ENCODE data around the gene LRP6. TPM values are rescaled to one million over a fixed set of nuclear protein-coding genes. Genes with fewer than 3 reads are reported as not detected.
"Not testable (repeated sequence)": the region's sequence is repeated elsewhere in the genome, so short reads cannot be mapped to it uniquely, and the experiment has no call there.

The LRP6 gene
- total RNA-seq, 1 experiment from 2014 or later = 10.2 TPM

DNA sequence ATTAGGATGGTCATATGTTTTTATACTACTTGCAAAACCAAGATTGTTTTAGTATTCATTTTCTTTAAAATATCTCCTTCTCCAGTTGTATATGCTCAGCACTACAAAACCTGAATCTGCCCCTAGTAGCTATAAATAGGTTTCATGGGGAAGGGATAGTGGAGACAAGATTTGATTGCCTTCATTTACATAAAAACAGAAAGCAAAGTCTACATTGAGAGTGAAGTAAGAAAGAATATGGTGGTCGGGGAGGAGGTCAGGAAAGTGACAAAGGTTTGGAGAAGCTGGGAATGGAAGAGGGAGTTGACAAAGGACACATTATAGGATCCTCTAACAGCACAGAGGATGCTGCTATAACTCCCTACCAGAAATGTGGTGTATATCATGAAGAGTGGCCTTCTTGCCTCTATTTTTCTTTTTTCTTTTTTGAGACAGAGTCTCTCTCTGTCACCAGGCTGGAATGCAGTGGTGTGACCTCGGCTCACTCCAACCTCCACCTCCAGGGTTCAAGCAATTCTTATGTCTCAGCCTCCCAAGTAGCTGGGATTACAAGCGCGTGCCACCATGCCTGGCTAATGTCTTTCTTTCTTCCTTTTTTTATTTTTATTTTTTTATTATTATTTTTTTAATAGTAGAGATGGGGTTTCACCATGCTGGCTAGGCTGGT, 6.6 kb upstream of the LRP6 start:
- Histone ChIP-seq H3K4me3 (no peak overlapping the region), H3K36me3 (no peaks in the 10 kb centered on the region), H3K9me3 (peaks cover 3% of the 10 kb centered on the region; the same call in 1 of the 2 replicates), H3K27me3 (no peaks in the 10 kb centered on the region)
- peak; percentile 34 for DNase-seq

DNA sequence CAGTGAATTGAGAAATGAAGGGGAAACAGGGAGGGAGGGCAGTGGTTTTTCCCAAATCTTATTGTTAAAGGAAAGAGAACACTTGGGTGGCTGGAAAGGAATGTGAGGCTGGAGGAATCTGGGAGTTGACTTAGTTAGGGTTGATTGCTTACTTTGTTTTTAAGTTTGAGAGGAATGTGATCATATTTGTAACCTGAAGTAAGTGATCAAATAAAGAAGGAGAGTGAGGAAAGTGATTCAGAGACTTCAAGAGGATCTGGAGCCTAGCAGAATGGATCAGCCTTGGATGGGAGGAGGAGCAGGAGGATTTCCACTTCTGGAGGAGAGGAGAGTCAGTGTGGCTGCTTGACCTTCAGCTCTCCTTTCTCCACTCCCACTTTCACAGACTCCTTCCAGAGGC, 6.0 kb upstream of the LRP6 start:
- Histone ChIP-seq H3K4me3 (no peak overlapping the region), H3K27me3 (no peaks in the 10 kb centered on the region), H3K36me3 (no peaks in the 10 kb centered on the region), H3K9me3 (no peaks in the 10 kb centered on the region)
- DNase-seq = no peak

DNA sequence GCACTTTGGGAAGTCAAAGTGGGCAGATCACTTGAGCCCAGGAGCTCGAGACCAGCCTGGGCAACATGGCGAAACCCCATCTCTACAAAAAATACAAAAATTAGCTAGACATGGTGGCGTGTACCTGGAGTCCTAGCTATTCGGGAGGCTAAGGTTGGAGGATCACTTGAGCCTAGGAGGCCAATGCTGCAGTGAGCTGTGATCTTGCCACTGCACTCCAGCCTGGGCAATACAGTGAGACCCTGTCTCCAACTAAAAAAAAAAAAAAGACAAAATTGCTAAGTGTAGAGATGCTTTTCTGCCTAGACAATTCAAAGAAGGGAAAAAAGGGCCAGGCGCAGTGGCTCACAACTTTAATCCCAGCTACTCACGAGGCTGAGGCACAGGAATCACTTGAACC, 3.4 kb upstream of the LRP6 start:
- Histone ChIP-seq H3K9me3 (no peaks in the 10 kb centered on the region), H3K27me3 (no peaks in the 10 kb centered on the region), H3K36me3 (no peaks in the 10 kb centered on the region), H3K4me3 (no peak overlapping the region)
- no peak for DNase-seq

DNA sequence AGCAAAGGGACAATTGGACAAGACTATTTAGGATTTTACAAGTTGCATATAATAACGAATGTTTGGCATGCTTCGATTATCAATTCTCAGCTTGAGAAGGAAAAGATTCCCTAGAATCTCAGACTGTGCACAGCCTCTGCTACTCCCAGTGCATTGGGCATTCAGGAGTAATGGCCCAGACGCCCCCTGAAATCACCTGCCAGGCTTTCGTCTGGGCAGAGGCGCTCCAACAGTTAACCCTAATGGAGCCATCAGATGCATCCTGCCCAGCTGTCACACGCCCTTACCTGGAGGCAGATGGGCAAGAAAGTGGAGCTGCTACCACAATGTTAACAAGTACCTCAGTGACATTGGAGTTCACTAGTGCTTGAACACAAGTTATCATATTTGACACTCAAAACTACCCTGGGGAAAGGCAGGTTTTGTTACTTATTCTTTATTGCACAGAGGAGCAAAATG, 927 bp upstream of the LRP6 start:
- Histone ChIP-seq H3K27me3 (no peaks in the 10 kb centered on the region), H3K4me3 (peak overlapping the region; percentile 74), H3K36me3 (no peaks in the 10 kb centered on the region), H3K9me3 (no peaks in the 10 kb centered on the region)
- DNase-seq = no peak

DNA sequence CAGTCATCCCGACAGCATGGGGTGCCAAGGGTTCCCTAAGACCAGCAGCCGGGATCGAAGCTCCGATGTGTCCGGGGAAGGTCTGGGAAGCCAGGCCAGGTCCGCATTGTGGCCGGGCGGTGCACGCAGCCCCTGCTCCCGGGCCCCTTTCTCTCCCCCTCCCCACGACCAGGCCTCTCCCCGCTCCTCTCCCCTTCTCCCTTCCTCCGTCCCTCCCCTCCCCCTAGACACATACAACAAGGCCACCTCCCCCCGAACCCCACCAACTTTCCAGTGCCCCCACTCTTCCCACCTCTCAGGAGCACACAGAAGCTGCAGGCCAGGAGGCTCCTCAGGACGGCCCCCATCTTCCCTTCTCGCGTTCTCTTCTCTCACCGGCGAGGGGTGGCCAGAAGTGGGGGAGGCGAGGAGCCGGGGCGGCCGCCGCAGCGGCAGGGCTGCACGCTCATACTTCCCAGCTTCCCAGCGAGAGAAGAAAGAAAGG, 413 bp downstream of the LRP6 start:
- Histone ChIP-seq H3K36me3 (no peaks in the 10 kb centered on the region), H3K4me3 (peak overlapping the region; percentile 74), H3K9me3 (no peaks in the 10 kb centered on the region), H3K27me3 (no peaks in the 10 kb centered on the region)
- no peak for DNase-seq

DNA sequence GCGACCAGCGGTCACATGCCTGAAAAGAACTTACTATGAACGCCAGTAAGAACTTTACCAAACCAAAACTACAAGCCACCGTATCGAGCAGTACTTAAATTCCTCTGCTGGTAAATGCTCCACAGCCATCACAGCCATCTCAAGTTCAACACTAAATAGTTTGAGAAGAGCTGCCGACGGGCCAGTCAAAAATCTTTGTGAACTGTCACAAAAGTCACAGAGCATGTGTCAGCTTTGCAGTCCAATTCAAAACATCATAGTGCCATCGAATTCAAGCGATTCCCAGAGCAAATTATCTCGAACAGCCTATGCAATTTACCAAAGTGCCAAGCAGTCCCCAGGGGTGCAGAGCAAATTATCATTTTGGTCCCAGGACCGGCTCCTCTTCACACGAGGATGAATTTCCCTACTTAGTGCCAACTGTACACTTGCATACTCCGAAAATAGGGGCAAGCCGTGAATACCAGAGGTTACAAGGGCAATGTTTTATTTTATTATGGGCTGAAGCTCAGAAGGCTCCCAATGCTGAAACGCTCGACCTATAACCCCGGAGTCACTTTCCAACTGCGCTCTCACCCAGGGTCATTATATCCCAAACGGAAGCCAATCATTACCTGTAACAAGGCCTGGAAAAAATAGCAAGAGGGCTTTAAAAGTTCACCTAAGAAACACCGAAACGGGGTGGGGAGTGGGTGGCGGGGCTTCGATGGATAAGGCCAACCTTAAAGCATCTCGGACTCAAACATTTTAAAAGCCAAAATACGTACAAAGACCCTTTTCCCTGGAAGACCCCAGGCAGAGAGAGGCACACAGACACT, 1.1 kb downstream of the LRP6 start:
- no peaks in the 10 kb centered on the region for H3K9me3 ChIP-seq
- H3K4me3 ChIP-seq = peak overlapping the region; percentile 74
- H3K27me3 ChIP-seq = no peaks in the 10 kb centered on the region
- no peak for DNase-seq
- H3K36me3 ChIP-seq = no peaks in the 10 kb centered on the region

DNA sequence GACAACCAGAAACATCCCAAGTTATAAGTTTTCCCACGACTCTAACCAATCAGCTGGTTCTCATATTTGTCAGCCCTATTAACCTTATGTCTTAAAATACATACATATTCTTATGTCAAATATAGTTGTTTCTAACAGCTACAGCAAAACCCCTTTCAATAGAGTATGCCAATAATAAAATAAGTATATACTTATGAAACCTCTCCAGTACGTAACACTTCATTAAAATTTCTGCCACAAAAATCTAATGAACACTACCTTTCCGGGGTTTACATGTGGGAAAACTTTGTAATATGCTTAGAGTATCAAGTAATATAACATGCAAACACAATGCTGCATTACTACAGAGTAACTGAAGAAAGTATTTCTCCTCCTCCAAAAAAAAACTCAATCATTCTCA, 1.8 kb downstream of the LRP6 start:
- peak overlapping the region; percentile 74 for H3K4me3 ChIP-seq
- no peak for DNase-seq
- no peaks in the 10 kb centered on the region for H3K36me3 ChIP-seq
- H3K27me3 ChIP-seq = no peaks in the 10 kb centered on the region
- no peaks in the 10 kb centered on the region for H3K9me3 ChIP-seq

DNA sequence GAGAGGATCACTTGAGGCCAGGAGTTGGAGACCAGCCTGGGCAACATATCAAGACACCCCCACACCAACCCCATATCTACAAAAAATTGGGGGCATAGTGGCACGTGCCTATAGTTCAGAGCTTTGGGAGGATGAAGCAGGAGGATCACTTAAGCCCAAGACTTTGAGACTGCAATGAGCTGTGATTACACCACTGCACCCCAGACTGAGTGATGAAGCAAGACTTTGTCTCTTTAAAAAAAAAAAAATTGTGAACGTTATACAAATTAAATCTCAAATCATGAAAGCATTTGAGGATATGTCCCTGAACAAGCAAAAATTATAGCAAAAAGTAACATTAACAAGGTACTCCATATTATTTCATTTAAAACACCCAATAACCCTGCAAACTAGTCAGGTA, 2.9 kb downstream of the LRP6 start:
- H3K36me3 ChIP-seq = no peaks in the 10 kb centered on the region
- H3K27me3 ChIP-seq = no peaks in the 10 kb centered on the region
- H3K4me3 ChIP-seq = no peak overlapping the region
- no peak for DNase-seq
- H3K9me3 ChIP-seq = no peaks in the 10 kb centered on the region

DNA sequence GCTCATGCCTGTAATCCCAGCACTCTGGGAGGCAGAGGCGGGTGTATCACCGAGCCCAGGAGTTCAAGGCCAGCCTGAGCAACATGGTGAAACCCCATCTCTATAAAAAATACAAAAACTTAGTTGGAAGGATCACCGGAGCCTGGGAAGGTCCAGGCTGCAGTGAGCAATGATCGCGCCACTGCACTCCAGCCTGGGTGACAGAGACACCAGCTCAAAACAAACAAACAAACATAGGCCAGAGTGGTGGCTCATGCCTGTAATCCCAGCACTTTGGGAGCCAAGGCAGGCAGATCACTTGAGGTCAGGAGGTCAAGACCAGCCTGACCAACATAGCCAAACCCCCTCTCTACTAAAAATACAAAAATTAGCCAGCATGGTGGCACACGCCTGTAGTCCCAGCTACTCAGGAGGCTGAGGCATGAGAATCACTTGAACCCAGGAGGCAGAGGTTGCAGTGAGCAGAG, 10.5 kb downstream of the LRP6 start:
- H3K36me3 ChIP-seq, H3K4me3 ChIP-seq, H3K27me3 ChIP-seq, H3K9me3 ChIP-seq: not testable (repeated sequence)
- DNase-seq = peak; percentile 48

DNA sequence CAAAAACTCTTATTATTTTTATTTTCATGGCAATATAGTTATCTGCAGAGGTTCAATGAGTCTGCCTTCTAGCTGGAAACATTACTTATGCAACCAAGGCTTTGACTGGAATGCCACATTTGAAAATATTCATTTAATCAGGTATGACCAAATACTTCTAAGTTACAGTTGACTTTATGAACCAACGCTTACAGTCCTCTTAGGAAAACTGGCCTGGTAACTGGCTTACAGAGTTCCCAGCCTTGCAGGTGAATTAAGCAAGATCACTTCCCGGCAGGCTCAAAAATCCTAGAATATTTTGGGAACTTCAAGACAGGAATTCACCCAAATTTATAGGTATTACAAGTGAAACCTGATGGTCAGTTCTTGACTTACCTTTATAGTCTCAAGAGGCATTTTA, 12.3 kb downstream of the LRP6 start:
- DNase-seq = no peak
- H3K27me3 ChIP-seq = no peaks in the 10 kb centered on the region
- no peaks in the 10 kb centered on the region for H3K9me3 ChIP-seq
- no peak overlapping the region for H3K4me3 ChIP-seq
- H3K36me3 ChIP-seq = peaks cover 4% of the 10 kb centered on the region; the same call in 1 of the 2 replicates

DNA sequence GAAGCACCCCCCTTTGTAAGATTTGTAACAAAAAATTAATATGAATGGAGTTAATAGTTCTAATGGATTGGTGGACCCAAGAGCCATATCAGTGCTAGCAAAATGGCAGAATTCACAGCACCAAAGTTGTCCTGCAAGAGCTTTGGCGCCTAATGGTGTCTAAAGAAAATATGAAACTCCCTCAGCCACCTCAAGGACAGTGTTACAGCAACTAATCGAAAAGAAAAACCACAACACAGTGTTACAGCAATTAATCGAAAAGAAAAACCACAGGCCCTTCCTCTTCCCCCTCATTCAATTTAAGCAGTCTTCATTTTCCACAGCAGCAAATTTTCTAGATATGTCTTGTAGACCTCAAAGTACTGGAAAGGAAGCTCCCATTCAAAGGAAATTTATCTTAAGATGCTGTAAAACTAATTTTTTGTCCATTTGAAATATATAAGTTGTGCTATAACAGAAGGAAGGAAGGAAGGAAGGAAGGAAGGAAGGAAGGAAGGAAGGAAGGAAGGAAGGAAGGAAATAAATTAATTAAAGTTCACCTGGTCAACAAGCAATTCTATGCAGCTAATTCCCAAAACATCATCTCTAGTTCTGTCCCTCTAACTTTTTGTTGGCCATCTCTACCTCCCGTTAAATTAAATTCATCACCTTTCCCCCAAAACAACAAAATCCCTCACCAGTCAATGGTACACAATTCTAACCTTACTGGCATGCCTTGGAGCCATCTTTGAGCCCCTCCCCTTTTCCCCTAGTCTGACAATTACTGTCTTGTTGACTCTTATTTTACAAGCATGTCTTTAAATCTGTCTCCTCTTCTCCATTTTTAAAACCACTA, 17.4 kb downstream of the LRP6 start:
- Histone ChIP-seq H3K36me3 (peaks cover 4% of the 10 kb centered on the region; the same call in 1 of the 2 replicates), H3K4me3 (no peak overlapping the region), H3K9me3 (no peaks in the 10 kb centered on the region), H3K27me3 (no peaks in the 10 kb centered on the region)
- DNase-seq = no peak

DNA sequence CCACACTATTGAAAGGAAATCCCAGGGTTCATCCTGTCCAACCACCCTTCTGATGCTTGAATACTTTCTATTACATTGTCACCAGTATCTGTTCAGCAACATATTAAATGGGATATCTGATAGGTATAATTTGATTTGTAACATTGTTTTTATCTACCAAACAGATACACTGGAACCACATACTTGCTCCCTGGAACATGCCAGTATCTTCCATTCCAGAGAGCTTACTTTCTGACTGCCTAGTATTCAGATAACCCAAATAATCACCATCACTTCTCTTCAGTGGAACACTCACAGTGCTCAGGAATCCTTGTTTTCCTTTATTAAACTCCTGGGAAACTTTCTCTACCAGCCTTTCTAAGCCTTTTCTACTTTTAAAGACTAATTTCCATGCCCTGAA, 19.3 kb downstream of the LRP6 start:
- Histone ChIP-seq H3K27me3 (no peaks in the 10 kb centered on the region), H3K4me3 (no peak overlapping the region), H3K36me3 (no peaks in the 10 kb centered on the region; the same call in 1 of the 2 replicates), H3K9me3 (no peaks in the 10 kb centered on the region)
- DNase-seq = no peak

DNA sequence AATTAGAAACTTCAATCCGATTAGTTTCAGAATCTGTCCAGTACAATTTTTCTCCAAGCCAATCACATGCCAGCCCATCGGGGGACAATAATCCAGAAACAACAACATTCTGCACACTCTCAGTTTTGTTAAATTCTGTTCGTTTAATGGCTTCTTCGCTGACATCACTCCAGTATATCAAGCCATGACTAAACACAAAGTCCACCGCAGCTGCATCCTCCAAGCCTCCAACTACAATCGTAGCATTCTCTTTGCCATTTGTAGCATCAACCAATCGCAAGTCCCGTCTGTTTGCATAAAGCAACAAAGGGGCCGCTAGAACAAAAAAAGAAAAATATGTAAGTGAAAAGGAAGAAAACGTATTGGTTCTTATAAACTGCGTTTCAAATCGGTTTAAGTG, 22.5 kb downstream of the LRP6 start:
- Histone ChIP-seq H3K4me3 (no peak overlapping the region), H3K9me3 (no peaks in the 10 kb centered on the region), H3K27me3 (no peaks in the 10 kb centered on the region), H3K36me3 (no peaks in the 10 kb centered on the region; the same call in 1 of the 2 replicates)
- no peak for DNase-seq

DNA sequence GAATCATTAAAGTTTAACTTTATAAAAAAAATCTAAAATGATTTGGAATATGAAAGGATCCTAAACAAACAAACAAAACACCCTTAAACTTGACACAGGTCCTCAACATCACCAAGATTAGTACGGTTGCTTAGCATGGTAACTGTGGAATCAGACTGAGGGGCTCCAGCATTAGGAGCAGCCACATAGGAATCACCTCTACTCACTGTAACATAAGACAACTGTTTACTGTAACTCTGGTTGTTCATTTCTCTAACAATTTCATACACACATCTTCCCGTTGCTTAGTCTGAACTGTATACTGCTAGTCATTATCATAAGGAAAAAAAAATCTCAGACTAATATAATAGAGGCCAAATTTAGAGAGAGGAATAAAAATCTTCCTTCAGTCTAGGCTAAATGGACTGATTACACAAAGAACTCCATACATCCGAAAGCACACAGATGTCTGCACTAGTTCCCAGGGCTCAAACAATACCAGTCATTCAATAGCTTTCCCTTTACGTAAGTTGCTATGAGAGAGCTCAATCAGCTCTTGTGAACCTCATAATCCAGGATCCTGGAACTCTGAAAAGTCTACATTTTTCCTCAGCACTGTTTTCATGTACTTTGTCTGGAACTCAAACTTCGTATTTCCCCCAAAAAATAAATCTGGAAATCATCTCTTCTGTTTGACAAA, 26.0 kb downstream of the LRP6 start:
- Histone ChIP-seq H3K27me3 (no peaks in the 10 kb centered on the region), H3K36me3 (no peaks in the 10 kb centered on the region; the same call in 1 of the 2 replicates), H3K9me3 (no peaks in the 10 kb centered on the region; the same call in 1 of the 2 replicates), H3K4me3 (no peak overlapping the region)
- DNase-seq = no peak

DNA sequence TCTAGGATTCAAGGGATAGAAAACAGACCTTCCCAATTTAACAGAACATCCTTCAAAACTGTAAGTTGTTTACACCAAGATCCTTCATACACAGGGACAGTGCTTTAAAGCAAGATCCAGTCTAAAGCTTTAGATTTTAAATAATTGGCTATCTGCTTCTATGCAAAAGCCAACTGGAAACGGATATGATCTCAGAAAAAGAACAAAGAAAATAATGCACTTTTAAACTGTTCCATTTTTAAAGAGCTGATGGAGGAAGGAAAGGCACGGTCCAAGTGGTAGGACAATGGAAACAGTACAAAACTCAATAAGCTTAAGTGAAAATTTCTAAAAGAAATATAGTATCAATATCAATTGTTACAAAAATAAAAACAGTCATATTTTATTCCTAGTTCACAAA, 27.7 kb downstream of the LRP6 start:
- Histone ChIP-seq H3K9me3 (no peaks in the 10 kb centered on the region; the same call in 1 of the 2 replicates), H3K36me3 (no peaks in the 10 kb centered on the region; the same call in 1 of the 2 replicates), H3K4me3 (no peak overlapping the region), H3K27me3 (no peaks in the 10 kb centered on the region)
- DNase-seq = no peak

DNA sequence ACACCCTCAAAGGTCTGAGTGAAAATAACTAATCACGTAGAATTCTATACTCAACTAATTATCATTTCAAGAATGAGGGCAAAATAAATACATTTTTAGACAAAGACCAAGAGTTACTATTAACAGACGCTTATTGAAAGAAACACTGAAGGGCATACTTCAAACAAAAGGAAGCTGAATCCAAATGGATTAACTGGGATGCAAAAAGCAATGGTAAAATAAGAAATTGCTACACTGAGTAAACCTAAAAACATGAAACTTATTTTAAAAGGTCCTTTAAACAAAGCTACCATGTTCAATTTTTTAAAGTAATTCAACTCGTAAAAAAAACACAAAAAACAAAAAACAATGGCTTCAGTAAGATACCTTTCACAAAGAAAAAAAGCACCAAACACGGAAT, 28.2 kb downstream of the LRP6 start:
- Histone ChIP-seq H3K9me3 (no peaks in the 10 kb centered on the region; the same call in 1 of the 2 replicates), H3K4me3 (no peak overlapping the region), H3K36me3 (no peaks in the 10 kb centered on the region; the same call in 1 of the 2 replicates), H3K27me3 (no peaks in the 10 kb centered on the region)
- no peak for DNase-seq
